Measurements from ENCODE around the gene TSN.

- TF ChIP-seq CTCF (IDR thresholded peaks at IDR 0.05; ENCODE audit: insufficient read depth, low read depth, low read length) (no peak), EZH2 (IDR thresholded peaks at IDR 0.05; ENCODE audit: insufficient read depth, low read length) (no peak)
Measured at GRCh38 chr2:121788685-121789084, 33.2 kb downstream of the TSN start.

All from astrocyte (in vitro differentiated cells and primary cell).